HG03442 (cell line): ENCODE data around the gene VSX1.

ENCODE experiments used
- ATAC-seq: cut with Tn5 transposase; IDR thresholded peaks from one replicate; pipeline ENCODE4 v1.9.1; 2021; ENCODE audit warnings: mild to moderate bottlenecking, moderate library complexity; ENCODE audit not compliant: unreplicated experiment

VSX1 gene

DNA sequence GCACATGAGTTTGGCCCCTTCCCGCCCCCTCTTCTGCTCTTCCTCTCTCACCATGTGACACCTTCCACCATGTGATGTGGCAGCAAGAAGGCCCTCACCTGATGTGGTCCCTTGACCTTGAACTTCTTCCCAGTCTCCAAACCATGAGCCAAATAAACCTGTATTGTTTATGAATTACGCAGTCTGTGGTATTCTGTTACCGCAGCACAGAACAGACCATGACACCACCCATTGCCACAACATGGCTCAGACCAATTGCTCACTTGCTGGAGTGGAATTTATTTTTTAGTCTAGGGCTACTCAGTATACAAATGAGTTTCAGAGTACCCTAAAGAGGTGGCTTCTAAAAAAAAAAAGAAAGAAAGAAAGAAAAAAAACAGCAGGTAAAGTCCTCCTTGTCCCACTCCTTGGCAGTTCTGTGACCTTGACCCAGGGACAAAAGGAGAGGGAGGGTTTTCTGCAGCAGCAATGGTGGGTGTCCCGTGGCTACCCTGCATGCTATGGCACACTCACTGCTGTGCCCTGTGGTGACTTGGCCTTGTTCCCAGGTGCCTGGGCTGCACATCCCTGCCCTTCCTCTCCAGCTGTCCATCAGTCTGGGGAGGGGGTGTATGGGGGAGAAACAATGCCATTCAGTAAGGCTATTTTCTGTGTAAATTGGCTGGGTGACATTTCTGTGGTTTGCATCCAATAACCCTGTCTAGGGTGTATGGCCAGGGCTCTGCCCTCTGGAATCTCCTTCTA, 5.4 kb upstream of the VSX1 start:
- ATAC-seq = no peak

DNA sequence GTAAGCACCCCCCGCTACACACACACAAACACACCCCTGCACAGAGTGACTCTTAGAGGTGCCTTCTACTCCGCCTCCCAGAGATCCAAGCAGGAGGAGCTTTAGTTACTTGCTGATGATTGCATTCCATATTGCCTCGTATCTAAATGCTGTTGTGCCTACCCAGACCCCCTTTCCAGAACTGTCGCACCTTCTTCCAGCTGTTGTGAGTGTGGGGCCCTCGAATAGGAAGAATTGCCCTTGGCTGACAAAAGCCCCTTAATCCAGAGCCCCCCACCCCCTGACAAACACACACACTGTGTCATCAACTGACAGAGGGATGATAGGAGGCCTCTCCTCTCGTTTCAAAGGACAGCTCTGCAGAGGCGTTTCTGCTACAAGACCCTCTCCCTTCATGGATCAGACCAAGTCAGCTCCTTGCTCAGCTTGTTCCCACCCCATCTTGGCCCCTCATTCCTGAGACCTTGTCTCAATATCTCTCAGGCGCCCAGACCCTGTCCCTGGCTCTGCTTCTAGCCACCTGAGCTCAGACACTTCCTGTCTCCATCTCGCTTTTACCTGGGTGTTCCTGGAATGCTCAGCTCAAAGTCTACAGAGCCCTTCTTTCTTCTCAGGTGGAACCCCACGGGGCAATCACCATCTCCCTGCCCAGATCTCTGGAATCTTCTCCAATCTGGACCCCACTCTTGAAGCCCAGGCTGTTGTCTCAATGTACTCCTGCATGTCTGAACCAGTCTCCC, 4.0 kb upstream of the VSX1 start:
- no peak for ATAC-seq

DNA sequence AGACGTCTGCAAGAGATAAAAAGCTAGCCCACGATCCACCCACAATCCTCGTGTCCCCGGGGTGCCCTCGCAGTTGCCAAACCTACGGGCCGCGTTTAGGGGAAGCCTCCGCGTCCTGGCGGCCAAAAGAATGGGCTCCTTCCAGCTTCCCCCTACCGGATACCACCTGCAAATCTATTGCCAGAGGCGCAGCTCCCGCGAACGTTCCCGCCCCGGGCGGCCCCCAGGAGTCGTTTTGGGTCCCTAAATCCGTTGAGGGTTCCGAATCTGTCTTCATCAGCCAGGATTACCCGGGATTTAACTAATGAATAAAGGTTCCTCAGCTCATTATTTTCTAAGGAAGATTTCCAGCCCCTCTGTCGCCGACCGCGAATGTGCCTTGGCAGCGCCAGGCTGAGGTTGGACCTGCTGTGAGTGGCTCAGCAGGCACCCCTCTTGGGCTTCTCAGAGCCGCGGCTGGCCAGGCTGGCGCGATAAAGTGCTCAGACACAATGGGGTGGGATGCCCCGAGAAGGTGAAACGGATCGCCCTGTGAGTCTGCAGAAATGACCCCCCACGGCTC, 2.8 kb upstream of the VSX1 start:
- no peak for ATAC-seq

DNA sequence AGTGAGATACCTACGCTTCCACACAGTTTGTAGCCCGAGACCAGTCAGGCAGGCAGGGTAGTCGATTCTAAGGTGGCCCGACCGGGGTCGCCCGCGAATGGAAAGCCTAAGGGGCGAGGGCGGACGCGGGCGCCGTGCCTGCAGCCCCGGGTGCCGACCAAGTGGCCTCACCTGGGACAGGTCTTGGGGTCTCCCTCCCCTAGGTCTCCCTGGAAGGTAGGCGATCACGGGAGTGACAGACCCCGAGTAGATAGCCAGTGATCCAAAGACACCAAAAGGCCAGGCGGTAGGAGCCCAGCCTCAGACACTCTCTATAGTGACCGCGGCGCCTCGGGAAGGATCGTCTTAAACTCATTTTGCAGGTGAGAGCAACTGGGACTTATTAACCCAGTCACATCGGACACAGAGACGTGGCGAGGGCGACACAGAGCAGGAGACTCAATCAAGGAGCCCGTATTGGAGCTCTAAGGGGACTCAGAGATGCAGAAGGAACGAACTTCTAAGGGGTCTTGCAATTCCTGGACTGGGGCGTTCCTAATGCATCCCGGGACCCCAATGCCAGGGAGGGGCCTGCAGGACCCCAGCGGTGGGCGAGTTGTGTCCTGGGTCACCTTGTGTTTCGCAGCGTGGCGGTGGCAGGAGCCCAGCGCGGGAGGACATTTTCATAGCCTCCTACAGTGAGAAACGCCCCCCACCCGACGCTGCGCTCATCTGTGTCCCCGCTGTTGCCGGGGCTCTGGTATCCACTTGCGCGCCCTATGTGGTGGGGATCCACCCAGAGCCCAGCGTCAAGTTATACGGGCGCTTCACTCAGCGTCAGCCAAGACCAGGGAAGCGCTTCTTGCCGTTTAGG, 2.1 kb upstream of the VSX1 start:
- ATAC-seq = no peak

DNA sequence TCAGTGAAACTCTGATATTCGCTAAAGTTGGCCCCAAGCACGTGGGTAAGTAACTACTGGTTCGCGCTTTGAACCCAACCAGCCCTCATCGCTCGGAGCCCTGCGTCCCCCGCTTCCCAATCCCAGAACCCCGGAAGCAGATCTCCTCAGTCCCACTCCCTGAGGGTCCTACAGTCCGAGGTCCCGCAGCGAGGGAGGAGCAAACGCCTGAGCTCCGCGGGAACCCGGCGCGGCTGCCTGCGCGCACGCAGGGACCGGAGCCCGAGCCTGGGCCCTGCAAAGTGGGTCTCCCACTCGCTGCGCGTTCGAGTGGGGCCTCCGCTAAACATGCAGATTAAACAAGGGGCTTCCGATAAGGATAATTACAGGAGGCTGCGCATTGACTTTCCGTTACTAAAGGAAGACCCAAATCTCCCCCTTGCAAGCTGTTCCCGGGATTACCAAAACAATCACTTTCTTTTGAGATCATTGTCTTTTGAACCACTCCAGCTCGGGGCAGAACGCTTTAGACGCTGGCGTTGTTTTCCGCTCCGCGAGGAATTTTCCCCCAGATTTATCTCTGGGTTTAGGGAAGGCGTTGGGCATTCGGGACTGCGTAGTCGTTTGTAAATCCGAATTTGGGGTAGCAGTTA, 1.3 kb upstream of the VSX1 start:
- no peak for ATAC-seq

DNA sequence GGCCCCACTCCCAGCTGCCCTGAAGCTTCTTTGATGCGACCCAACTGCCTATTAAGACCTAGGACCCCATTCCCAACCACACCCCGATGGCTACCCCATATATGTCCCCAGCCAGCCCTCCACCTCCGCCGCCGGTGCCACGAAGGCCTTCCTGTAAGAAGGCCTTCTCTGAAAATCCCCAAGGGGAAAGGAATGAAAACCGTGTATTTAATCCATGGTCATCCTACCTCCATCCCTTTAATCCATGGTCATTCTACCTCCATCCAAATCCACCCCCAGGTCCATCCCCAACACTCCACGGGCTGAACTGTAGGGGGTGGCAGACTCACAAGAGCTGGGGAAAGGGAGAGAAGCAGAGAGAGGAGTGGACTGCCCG, 545 bp upstream of the VSX1 start:
- no peak for ATAC-seq

DNA sequence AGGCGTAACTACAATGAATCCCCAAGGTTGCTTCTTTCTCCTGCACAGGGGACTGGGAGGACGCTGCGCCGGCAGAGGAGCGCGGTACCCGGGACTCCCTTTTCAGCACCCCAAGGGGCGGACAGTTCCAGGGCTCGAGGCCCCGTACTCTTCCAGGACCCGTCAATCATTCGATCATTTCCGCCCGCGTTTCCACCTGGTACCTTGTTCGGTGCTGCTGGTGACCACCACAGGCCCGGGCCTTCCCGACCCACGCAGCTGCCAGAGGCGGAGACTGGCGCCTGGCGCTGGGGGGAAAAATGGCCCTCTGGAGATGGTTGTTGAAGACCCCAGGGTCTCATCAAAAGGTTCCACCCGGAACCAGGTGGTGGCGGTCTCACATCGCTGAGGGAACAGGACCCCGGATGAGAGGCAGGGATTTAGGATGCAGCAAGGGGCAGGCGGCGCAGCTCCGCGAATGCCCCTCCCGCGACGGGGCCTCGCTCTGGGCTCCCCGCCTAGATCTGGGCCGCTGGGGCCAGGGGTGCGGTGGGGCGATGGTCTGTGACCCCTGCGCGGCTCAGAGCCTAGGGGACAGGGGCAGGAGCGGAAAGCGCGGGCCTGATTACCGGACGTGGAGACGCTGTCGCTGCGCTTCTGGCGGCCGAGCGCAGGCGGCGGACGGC, 744 bp downstream of the VSX1 start:
- ATAC-seq = no peak

DNA sequence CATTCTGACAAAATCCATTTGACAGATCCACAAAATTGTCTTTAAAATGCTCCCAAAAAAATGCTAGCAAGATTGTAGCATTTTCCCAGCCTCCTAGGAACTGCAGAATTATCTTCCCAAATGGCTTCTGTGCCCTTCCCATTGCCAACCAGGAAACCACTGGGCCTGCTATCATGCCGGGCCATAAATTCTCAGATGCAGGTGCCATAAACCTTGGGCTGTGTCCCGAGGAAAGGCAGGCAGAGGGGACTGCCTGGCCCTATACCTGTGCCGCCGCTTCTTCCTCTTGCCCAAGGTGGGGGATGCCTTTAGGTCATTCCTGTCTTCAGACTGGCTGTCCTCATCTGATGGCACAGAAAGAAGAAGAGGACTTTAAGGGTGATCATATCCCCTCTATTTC, 2.8 kb downstream of the VSX1 start:
- no peak for ATAC-seq

DNA sequence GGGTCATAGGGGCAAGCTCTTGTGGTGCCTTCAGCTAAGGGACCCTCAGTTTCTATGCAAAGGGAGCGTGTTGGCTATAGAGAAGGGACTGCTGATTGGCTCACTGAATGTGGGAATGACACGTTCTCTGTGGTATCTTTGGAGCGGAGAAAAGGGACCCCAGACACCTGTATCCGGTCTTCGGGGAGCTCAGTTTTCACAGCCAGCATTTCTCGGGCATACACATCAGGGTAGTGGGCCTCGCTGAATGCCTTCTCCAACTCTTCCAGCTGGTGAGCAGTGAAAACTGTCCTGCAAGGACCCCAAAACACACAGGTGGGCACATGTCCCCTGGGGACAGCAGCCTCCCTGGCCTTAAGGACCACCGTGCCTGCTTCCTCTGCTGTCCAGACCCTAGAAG, 3.3 kb downstream of the VSX1 start:
- ATAC-seq = no peak

DNA sequence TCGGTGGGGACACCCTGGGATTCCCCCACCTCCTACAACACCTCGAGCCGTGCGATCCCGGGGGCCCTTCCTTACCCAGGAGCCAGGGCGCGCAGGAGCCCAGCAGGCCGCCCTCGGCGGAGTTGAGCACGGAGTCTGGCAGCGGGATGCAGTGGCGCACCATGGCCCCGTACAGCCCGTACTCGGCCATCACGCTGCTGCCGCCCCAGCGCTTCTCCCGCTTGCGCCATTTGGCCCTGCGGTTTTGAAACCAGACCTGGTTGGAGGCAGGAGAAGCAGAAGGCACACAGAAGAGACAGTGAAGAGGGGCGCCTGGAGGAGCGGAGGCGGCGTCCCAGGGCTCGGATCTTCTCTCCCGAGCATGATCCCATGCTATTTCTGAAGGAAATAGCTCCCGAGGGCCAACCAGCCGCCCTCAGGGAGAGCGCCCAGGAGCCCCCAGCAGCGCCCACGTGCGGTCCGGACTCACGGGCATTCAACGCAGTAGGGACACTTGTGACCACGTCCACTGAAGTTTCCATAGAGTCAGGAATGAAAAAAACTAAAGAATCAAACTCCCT, 4.3 kb downstream of the VSX1 start:
- ATAC-seq = no peak

DNA sequence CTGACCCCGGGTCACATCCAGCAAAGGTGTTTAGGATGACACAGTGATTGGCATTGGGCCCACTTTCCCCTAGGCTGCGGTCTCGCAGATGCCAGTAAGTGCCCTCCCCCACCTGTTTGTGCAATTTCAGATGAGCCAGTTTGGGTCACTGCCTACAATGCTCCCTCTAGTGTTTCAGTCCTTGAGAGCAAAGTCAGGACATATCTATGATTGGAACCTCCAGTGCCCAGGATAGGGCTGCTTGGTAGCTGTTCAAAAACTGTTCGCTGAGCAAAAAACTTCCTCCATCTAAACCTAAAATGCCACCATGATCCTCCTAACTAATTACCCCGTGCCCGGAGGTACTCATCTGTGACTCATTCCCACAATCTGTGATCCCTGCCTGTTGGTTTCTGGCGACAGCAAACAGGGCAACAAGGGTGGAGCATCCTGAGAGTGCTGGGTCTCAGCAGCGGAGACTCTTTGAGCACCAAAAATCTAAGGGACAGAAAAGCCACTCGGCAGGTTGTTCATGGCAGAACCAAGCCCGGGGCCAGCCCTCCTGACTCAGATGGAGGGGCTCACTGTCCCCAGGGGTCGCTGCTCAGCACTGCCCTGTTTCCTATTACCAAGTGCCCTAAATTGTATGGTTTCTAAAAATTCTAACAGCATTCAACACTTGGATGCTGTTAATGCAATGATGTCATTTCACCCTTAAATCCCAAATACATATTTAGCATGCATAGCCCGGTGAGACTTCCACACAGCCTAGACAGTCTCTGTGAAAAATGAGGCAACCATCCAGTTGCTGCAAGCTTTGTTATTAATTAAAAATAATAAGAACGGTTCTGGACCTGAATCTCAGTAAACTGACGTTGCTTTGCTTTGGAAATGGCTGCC, 5.0 kb downstream of the VSX1 start:
- ATAC-seq = no peak

DNA sequence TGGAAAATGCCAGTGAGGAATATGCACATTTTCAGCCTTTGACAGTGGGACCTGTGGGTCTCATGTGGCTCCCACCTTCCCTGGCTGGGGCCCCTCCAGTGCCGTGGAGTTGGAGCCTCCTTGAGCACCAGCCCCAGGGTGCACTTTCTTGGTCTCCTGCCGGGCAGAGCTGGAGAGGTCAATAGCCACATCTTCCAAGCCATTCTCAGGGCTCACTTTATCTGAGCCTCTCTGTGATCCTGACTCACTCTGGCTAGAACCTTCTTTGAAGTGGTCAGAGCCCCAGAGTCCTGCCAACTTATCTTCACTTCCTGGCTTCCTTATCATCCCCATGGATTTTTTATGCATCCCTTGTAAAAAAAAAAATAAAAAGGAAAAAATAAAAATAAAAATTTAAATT, 5.7 kb downstream of the VSX1 start:
- ATAC-seq = no peak

DNA sequence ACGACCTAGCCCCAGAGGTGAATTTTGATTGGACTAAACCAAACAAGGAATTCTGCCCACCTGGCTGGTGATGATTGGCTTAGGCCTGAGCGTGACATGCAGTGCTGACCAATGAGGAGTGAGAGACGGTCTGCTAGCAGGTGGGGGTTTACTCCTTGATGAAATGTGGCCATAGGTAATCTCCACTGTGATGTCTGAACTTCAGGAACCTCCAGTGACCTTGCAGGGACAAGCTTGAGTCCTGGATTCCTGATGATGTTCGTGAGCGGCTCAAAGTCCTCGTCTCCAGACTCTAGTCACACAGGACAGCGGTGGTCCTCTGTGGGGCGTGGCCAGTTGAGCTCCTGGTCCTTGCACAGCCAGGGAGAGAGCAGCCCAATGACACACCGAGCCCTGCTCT, 8.4 kb downstream of the VSX1 start:
- ATAC-seq = no peak

DNA sequence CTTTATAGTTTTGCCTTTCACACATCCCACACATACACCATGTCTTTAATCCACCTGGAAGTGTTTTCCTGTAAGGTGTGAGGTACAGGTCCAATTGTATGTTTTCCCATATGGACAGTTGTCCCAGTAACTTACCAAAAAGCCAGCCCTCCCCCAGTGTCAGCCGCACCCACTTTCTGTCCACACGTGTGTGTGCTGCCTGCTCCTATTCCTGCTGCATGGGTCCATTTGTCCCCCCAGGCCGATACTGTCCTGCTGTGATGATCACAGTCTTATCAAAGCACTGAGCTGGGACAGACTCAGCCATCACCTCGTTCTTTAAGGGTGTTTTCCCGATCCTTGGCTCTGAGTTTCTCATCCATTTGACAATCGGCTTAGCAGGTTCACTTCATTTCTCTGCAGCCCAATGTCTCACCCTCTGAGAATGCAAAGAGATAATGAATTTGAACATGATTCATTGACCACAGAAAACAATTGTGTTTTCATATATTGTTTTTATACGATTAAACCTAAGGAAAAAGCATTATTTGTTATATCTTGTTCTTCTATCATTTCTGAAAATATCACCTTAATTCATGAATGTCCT, 9.6 kb downstream of the VSX1 start:
- no peak for ATAC-seq

DNA sequence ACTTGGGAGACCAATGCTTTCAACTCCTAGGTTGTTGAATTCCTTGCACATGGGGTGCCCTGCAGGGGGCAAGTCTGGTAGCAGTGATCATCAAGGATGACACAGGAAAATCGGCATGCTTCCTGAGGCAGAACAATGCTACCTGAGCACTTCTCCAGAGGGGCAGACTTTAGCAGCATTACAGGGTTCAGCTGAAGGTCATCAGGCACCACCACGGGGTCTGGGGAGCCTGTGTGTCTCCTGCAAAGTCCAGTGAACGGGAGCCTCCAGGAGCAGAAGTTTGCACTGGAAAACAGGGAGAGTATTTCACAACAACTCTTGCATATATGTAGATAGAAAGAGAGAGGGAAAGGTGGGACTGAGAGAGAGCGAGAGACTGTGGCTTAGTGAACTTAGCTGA, 10.2 kb downstream of the VSX1 start:
- ATAC-seq = no peak

DNA sequence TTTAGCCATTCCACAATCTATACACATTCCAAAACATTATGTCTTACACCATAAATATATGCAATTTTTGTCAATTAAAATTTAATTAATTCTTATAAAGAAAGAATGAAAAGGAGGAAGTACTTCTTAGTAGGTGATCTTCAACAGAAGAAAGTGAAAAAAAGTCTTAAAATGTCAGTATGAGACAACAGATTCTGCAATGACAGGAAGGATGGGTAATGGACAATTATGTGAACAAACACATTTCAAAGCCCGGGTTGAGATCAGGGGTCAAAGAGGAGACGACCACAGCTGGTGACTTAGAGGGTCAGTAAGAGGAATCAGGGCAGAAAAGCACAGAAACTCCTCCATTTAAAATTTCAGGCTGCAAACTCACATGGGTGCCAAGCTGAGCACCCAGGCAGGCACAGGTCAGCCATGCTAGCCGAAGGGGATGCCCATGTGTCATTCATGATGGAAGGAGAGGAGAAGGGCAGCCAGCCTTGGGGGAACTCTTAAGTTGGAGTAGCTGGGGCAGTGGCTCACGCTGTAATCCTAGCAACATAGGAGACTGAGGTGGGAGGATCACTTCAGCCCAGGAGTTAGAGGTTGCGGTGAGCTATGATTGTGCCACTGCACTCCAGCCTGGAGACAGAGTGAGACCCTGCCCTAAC, 11.0 kb downstream of the VSX1 start:
- ATAC-seq = no peak

DNA sequence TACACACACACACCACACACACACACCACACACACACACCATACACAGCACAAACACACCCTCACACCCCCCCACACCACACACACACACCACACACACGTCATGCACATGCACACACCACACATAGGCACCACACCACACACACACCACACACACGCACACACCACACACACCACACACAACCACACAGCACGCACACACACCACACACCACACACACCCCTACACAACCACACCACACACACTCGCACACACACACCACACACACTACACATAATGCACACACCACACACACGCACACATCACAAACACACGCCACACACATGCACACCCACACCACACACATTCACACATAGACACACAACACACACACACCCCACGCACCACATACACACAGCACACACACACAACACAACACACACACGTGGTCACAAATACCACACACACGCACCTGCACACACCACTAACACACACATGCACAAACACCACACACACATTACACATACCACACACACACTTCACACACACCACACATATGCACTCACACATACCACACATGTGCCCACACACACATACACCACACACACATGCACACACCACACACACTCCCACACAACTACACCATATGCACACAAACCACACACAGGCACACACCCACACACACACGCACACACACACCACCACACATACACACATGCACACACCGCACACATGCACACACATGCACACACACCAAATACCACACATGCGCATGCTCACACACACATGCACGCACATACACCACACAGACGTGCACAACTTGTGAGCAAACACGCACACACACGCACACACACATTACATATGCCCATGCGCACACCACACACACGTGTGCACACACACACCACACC, 14.6 kb downstream of the VSX1 start:
- ATAC-seq = no peak
